ENCODE data around the gene SVEP1.
"Not testable (repeated sequence)": the region's sequence is repeated elsewhere in the genome, so short reads cannot be mapped to it uniquely, and the experiment has no call there.

- TF ChIP-seq CTCF (IDR thresholded peaks at IDR 0.05); ZFX (IDR thresholded peaks at IDR 0.05; ENCODE audit: borderline replicate concordance): not testable (repeated sequence)
These were observed 180.5 kb downstream of the SVEP1 start for GRCh38 chr9:110398992-110399391.

Data from 22Rv1 (cell line).